IPS-NIHi7 (cell line): ENCODE measurements around the gene PADI3.
A peak's percentile ranks its signal among the peaks of the same experiment; 100 is the strongest.

Experiments
- DNase-seq: peaks from one replicate; pipeline ENCODE4 v3.0.0; 2012; ENCODE audit warnings: mixed read lengths; ENCODE audit errors: extremely low spot score

The PADI3 gene

DNA sequence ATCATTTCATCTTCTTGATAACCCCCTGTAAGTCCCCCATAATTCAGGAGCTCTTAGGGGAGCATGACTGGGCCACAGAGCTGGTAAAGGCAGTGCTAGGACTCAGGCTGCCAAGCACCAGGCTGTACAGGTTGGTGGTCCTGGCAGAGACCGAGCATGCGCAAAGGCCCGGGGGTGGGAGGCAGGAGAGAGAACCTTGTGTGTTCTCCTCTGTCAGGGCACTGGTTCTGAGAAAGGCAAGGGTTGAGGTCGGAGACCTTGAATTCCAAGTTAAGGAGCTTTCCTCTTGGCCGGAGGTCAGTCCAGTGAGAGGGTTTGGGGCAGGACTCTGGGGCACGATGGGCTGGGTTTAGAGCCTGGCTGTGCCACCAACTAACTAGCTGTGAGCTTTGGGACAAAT is 23.2 kb downstream of the PADI3 start:
- no peak for DNase-seq

DNA sequence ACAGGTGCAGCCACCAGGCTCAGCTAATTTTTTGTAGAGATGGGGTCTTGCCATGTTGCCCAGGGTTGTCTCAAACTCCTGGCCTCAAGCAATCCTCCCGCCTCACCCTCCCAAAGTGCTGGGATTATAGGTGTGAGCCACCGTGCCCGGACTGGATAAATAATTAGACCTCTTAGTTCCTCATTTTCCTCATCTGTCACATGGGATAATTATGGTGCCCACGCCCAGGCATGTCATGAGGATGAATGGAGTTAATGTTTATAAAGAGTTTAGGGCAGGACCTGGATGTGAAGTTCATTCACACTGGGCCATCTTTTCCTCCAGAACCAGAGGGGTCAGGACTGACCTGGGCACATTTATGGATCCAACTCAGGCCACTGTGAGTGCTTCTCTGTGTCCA is 23.7 kb downstream of the PADI3 start:
- no peak for DNase-seq

DNA sequence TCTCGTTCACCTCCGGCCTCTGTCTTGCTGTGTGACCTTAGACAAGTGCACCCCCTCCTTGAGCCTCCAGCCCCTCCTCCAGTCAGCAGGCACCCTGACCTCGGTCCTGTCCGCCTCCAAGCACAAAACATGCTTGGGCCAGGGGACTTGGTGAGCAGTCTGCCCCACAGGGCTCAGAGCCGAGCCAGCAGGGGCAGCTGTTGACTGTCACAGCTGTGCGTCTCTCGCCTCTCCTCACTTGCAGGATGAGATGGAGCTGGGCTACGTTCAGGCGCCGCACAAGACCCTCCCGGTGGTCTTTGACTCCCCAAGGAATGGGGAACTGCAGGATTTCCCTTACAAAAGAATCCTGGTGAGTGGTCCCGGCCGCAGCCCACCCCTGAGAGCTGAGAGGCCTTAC is 24.2 kb downstream of the PADI3 start:
- no peak for DNase-seq

DNA sequence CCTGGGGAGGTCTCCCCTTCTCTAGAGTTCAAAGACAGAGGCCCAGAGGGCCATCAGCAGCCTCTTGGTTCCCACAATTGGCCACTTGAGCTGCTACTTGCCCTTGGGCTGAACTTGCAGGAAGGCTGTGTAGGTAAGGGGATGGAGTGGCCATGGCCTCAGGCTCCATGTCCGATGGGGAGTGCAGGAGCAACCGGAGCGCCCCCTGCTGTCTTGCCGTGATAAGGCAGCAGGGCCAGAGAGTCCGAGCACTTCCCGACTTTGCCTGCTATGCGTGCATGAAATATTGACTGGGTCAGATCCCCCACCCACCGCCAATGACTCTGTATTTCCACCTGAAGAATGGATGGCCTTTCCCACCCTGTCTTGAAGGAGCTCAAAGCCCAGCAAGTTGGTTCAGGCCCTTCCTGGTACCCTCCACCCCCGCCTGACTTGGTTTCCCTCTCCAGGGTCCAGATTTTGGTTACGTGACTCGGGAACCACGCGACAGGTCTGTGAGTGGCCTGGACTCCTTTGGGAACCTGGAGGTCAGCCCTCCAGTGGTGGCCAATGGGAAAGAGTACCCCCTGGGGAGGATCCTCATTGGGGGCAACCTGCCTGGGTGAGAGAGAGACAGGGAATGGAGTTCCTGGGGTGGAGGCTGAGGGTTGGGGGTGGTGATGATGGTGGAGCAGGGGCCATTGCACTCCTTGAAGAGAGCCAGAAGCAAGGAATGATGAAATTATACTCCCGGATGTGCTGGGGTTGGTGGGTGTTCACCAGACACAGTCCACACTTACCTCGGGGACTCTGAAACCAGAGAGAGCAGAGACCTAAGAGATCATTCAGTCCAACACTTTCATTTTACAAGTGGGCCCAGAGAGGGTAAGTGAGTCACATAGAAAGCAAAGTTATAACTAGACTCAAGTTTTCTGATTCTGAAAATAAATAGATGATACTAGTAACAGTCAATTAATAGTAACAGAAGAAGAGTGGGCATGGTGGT is 25.6 kb downstream of the PADI3 start:
- DNase-seq: peak; percentile 91

DNA sequence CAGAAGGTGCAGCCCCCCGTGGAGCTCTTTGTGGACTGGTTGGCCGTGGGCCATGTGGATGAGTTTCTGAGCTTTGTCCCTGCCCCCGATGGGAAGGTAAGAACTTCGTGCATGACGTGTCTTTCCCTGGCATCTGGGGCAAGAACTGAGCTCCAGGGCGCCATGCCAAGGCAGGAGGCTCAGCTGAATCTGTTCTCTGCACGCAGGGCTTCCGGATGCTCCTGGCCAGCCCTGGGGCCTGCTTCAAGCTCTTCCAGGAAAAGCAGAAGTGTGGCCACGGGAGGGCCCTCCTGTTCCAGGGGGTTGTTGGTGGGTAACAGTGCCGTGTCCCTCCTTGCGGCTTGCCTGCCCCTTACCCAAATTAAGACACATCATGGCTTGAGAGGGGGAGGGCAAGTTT is 27.7 kb downstream of the PADI3 start:
- DNase-seq: no peak

DNA sequence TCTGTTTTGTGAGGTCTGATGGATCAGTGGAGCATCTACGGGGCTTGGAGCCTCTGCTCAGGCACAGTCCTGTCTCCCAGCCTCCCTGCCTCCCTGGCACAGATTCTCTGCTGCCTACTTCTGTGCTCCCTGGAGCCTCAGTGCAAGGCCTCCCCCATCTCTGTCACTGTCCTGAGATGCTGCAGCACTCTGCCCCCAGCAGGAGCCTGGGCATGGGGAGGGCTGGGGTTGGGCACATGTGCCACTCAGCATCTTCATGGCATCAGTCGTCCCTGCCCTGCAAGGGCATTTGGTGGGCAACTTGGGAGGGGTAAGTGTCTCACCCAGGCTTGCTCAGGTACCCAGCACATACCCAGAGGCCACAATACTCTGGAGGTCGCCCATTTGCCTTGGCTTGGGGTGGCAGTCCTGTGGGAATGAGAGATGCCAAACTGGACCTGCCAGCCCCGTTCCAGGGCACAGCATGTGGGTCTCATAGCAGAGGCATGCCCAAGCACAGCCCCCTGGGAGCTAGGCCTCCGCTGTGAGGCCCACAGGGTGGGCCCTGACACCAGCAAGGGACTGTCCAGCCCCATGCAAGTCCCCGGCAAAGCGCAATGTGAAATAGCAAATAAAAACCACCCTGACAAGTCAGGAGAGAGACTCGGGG is 28.7 kb downstream of the PADI3 start:
- DNase-seq: no peak

DNA sequence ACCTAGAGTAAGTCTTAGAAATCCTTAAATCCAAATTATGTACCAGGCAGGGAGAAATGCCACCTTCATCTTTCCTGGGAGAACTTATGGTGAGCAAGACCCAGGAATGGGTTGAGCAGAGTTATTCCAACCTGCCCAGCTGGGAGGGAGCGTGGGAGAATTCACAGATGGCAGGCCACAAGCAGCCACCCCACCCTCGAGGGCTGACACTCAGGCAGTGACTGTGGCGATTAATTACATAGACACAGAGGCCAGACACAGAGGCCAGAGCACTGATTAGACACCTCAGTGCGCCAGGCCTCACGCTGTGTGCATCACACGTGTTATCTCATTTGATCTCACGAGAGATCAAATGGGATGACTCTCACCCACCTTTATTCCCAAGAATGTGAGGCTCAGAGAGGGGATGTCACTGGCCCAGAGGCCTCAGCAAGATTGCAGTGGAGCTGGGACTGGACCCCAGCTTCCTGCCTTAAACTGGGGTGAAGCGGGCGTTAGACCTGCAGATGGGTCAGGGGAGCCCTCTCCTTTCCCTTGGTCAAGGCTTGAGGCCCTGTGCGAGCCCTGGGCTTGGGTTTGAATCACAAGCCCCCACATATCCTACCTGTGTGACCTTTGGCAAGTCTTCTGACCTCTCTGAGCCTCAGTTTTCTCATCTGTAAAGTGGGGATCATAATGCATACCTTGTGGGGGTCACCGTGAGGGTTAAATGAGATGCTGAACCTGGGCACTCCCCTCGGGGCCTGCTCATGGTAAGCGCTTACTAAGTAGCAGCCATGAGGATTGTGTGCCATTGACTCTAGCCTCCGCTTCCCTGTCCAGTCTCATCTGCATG is 30.3 kb downstream of the PADI3 start:
- DNase-seq: no peak

DNA sequence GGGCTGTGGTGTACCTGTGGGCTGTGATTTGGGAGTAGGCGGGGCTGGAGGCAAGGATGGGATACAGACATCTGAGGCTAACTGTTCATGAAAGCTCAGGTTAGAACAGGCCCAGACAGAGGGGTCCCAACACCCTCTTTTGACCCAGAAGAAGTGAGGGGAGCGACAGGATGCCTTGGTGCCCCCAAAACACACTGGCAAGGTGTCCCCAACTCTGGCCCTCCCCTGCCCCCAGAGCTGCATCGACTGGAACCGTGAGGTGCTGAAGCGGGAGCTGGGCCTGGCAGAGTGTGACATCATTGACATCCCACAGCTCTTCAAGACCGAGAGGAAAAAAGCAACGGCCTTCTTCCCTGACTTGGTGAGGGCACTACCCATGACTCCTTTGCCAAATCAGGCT is 31.5 kb downstream of the PADI3 start:
- DNase-seq: no peak

DNA sequence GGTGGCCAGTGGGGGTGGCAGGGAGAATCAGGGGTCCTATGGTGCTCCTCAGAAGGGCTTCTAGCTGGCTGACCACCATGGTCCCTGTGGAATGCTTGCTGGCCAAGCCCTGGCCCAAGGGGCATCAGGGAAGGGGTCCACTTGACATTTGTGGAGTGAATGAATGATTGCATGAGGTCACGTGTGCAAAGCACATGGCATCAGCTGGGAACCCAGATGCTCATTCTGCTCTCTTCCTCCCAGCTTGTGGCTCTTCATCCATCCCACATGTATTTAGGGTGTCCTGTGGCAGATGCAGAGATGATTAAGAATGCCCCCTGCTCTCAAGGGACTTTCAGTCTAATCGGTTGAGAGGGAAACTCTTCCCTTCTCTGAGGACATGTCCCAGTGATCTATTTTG is 32.0 kb downstream of the PADI3 start:
- no peak for DNase-seq

DNA sequence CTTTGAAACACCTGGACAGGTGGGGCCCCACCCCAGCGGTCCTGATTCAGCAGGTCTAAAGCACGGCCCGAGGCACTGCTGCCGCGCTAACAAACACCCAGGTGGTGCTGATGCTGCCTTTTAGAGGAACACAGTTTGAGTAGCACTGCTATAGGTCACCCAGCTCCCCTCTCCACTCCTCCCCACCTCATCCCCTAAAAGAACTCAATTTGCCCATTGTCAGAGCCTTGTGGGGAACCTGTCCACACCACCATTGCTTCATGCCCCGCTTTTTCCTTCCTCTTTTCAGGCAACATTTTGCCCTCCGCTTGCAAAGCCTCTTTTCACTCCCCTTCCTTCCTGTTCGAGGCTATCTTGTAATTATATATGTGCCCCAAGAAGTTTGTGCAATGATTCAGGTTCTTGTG is 32.9 kb downstream of the PADI3 start:
- DNase-seq: no peak

DNA sequence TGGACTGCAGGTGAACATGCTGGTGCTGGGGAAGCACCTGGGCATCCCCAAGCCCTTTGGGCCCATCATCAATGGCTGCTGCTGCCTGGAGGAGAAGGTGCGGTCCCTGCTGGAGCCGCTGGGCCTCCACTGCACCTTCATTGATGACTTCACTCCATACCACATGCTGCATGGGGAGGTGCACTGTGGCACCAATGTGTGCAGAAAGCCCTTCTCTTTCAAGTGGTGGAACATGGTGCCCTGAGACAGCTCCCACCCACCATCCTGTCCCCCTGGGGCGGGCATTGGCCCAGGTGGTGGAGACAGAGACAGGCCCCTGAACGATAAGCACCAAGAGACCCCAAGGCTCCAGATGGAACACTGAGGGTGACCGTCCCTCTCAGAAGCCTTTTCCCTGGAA is 33.9 kb downstream of the PADI3 start:
- DNase-seq: no peak

DNA sequence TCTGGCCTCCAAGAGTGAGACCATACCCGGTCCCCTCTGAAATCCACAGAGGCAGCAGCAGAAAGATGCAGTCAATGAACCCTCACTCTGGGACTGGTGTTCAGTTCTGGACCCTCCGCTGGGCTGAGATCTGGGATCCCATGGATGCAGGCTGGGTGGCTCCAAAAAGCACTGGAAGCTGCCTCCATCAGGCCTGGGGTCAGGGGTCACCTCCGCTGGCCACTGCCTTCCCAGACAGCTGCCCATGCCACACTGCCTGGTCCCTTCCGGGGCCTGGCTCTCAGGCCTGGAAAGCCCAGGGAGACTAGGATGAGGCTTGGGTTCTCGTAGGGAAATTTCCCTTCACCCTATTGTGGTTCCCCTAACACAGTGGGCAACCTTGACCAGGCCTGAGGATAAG is 37.7 kb downstream of the PADI3 start:
- no peak for DNase-seq

DNA sequence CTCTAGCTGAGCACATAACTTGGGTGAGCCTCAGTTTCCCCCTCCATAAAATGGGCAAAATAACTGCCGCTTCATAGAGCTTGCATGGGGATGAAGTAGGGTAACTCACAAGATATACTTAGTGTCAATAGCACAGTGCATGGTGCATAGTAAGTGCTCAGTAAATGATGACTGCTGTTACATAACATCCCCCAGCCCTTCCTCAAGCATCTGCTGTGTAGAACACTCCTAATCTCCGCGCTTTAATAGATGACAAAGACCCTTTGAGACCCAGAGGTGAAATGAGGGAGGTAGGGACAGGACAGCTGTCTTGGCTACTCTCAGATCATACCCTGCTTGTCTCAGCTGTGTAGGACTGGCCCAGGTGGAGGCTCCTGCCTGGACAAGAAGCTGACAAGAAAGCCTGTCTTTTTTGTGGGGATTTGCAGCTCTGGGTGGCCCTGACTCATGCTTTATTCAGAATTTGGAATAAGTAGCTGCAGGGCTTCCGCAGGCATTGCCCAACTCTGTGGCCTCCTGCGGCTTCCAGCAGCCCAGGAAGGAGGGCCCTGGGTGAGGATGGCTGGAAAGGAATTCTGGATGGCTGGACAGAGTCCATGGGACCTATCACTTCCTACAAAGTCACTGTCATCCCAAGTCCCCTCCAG is 38.4 kb downstream of the PADI3 start:
- no peak for DNase-seq

DNA sequence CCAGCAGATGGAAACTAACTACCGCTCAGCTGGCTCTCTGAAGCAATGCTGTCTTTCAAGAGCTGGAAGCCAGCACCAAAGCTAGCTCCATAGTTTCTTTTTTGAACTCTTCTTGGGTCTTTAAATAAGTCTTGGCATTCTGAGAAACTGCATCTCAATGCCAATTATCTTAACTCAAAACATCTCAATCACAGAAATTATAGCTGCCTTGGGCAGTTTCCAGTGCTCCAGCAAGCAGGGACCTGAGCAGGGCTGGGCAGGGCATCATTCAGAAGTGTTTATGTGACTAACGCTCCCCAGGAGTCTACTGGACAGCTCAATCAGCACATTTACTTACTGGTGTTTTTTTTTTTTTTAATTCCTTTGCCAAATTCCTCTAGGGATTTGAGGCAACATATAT is 40.8 kb downstream of the PADI3 start:
- no peak for DNase-seq

DNA sequence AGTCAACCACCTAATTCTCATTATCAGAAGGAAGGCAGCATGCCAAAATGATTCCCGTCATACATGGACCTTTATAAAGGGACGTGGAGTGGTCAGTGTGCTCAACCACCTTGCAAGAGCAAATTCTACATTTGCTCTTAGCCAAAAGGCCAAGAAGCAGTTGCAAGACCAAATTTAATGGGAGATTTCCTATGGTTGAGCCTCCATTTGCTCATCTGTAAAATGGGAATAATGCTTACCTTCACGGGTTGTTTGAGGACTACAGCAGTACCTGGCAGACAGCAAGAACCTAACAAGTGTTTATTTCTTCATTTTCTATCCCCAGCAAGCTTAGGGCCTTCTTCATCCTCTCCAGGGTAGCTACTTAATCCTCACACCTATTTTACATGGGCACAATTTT is 41.7 kb downstream of the PADI3 start:
- DNase-seq: no peak

DNA sequence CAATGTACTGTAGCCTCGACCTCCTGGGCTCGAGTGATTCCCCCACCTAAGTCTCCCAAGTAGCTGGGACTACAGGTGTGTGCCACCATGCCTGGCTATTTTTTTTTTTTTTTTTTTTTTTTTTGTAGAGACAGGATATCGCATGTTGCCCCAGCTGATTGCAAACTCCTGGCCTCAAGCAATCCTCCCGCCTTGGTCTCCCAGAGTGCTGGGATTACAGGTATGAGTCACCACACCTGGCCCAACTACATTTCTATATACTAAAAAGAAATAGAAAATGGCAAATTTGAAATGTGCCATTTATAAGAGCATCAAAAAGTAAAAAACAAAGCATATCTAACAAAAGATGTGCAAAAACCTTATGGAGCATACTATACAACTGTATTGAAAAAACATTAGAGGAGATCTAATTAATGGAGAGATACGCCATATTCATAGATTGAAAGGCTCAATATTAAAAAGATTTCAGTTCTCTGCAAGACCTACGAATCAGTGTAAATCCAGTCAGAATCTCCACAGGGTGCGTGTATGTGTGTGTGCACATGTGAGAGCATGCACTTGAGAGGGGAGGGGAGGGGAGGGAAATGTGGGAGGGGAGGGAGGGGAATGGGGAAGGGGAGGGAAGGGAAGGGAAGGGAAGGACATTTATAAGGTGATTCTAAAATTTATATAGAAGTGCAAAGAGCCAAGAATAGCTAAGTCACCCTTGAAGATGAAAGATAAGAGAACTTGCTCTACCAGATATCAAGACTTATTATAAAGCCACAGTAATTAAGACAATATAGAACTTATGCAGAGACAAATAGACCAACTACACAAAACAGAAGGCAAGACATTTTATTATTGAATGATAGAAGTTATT is 43.6 kb downstream of the PADI3 start:
- DNase-seq: no peak

DNA sequence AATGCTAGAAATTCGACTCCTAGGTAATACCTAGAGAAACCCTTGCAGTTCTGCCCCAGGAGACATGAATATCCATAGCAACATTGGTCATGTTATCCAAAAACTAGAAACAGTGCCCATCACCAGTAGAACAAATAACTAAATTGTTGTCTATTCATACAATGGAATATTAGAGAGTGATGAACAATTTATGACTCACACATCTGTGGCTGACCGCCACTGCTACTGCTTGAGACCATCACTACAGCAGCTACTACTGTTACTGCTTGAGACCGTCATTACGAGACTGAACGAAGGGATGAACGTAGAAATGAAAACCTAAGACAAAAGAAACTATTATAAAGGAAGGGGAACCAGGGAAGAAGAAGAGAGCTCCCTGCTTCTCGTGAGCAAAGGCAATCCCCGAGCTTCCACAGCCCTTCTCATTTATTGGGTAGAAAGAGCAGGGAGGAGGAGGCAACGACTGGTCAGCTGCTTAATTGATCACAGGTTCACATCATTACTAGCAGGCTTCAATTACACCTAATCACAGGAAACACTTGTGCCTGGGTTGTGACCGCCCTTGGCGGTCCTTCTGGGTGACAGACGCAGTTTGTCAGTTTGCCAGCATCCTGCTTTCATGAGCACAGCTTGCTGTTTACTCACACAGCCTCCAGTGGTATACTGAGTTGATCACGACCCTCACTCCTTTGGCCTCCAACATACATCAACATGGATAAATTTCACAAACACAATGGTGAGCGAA is 45.0 kb downstream of the PADI3 start:
- DNase-seq: no peak

DNA sequence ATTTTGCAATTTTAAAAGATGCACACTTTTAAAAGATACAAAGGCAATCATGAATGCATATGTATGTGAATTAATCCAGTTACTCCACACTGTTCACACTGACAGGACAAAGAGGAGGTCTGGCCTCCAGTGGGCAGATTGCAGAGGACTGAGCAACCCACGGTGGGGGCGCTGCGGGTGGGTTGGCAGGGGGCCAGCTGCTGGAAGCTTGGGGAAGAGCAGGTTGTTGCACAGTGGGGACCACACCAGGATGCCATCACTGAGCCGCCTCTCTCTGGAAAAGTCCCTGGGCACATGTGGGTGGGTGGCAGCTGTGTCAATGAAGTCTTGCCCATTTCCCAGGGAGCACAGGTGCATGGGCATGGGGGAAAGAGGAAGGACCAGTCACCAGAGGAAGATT is 46.4 kb downstream of the PADI3 start:
- DNase-seq: no peak

DNA sequence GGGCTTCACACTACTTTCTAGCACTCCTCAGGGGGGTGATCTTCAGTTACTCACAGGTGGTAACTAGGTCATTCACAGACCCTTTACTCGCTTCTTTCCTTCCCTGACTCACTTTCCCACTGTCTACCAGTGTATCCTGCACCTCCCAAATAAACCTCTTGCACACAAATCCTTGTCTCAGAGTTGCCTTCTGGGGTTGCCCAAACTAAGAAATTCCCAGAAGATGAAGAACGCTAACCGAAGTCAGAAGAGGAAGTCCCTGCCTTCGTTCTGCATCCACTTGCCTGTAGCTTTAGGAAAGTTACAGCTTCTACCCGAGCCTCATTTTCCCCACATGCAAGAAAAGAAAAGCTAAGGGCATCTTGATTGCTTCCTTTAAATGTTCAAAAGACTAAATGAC is 47.2 kb downstream of the PADI3 start:
- no peak for DNase-seq

DNA sequence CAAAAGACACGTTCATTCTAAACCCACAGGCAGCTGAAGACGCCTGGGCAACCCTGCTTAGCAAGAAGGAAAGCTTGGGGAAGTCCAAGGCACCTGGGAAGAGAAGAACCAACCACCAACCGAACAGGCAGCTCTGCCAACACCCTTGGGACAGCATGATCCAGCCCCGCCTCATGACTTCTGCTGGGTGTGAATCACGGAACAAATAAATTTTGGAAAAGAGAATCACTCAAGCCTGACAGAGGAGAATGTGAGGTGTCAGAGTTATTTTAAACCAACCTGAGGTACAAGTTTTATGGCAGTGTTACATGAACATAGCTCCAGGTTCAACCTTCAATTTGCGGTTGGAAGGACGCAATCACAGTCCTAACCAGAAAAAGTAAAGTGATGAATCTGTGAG is 49.1 kb downstream of the PADI3 start:
- no peak for DNase-seq
